ENCODE data around the gene IGFALS.

Gene IGFALS

GRCh38 chr16:1741553-1742165 lies 51.8 kb downstream of the IGFALS start:
- DNase-seq = no peak

- DNase-seq = no peak
Measured at GRCh38 chr16:1740781-1741490, 52.6 kb downstream of the IGFALS start.

All from NCI-H2171 (cell line).